PFSK-1 (cell line): ENCODE measurements around the gene SERINC3.

Experiments used
- FOXP2 ChIP-seq: optimal IDR thresholded peaks from 2 replicates; pipeline ENCODE3; 2011; ENCODE audit warnings: borderline replicate concordance, control low read depth, inconsistent platforms; ENCODE audit not compliant: insufficient read depth; ENCODE audit errors: extremely low read length, extremely low read depth
- POLR2AphosphoS5 ChIP-seq: IDR thresholded peaks from 2 replicates; pipeline ENCODE4 v1.6.1; 2012; ENCODE audit warnings: low read depth, mild to moderate bottlenecking, control low read depth, low read length, moderate library complexity
- SIN3A ChIP-seq: IDR thresholded peaks from 2 replicates; pipeline ENCODE4 v1.6.1; 2012; ENCODE audit warnings: mild to moderate bottlenecking, low read length, moderate library complexity, borderline replicate concordance; ENCODE audit not compliant: insufficient read depth
- TAF1 ChIP-seq: IDR thresholded peaks from 2 replicates; pipeline ENCODE4 v1.6.1; 2012; ENCODE audit warnings: low read length, control low read depth, borderline replicate concordance; ENCODE audit not compliant: insufficient read depth
- TF ChIP-seq, protein P1 (sequence below), 2 experiments: IDR thresholded peaks; 2 replicates each; pipeline versions ENCODE4 v1.6.1 to v1.8.0; 2011 to 2012; ENCODE audit warnings: low read depth in 2 of 2, low read length in 2 of 2, control low read depth in 1 of 2, inconsistent platforms in 1 of 2, mild to moderate bottlenecking in 1 of 2, moderate library complexity in 1 of 2; ENCODE audit not compliant: insufficient read depth in 1 of 2

Gene SERINC3

GRCh38 chr20:44494681-44495080 lies 27.2 kb downstream of the SERINC3 start:
- no peak for TF ChIP-seq POLR2AphosphoS5
- TF ChIP-seq, protein P1, sequence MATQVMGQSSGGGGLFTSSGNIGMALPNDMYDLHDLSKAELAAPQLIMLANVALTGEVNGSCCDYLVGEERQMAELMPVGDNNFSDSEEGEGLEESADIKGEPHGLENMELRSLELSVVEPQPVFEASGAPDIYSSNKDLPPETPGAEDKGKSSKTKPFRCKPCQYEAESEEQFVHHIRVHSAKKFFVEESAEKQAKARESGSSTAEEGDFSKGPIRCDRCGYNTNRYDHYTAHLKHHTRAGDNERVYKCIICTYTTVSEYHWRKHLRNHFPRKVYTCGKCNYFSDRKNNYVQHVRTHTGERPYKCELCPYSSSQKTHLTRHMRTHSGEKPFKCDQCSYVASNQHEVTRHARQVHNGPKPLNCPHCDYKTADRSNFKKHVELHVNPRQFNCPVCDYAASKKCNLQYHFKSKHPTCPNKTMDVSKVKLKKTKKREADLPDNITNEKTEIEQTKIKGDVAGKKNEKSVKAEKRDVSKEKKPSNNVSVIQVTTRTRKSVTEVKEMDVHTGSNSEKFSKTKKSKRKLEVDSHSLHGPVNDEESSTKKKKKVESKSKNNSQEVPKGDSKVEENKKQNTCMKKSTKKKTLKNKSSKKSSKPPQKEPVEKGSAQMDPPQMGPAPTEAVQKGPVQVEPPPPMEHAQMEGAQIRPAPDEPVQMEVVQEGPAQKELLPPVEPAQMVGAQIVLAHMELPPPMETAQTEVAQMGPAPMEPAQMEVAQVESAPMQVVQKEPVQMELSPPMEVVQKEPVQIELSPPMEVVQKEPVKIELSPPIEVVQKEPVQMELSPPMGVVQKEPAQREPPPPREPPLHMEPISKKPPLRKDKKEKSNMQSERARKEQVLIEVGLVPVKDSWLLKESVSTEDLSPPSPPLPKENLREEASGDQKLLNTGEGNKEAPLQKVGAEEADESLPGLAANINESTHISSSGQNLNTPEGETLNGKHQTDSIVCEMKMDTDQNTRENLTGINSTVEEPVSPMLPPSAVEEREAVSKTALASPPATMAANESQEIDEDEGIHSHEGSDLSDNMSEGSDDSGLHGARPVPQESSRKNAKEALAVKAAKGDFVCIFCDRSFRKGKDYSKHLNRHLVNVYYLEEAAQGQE (IDR thresholded peaks at IDR 0.05; ENCODE audit: insufficient read depth in 1 of 2, low read depth in 2 of 2, low read length in 2 of 2): no peak
- TF ChIP-seq FOXP2: no peak
- TF ChIP-seq SIN3A: no peak

DNA sequence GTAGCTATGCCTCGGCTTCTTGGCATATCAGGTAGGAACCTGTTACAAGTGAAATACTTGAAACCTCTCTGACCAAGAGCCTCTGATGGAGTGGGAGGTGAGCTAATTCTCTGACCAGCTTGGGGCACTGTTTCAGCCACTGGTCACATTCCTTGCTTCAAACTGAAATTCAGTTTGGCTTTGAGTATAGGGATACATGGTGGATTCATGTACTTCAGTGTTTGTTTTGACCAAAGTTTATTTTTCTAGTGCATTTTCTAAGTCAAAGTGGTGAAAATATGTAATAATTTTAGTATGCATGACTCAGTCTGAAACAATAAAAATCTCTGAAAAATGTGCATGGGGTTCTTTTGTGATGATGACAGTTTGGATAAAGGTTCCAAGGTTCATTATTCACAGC lies 27.6 kb downstream of the SERINC3 start:
- TF ChIP-seq, protein P1 (IDR thresholded peaks at IDR 0.05; ENCODE audit: insufficient read depth in 1 of 2, low read depth in 2 of 2, low read length in 2 of 2): no peak
- TF ChIP-seq SIN3A: no peak
- TF ChIP-seq TAF1: no peak
- no peak for TF ChIP-seq FOXP2
- no peak for TF ChIP-seq POLR2AphosphoS5

- no peak for TF ChIP-seq TAF1
- TF ChIP-seq POLR2AphosphoS5: no peak
- TF ChIP-seq SIN3A: no peak
- no peak for TF ChIP-seq FOXP2
- TF ChIP-seq, protein P1 (IDR thresholded peaks at IDR 0.05; ENCODE audit: insufficient read depth in 1 of 2, low read depth in 2 of 2, low read length in 2 of 2): no peak
These were observed 30.1 kb downstream of the SERINC3 start for GRCh38 chr20:44491635-44492395.

- TF ChIP-seq SIN3A (no peak), POLR2AphosphoS5 (no peak), FOXP2 (no peak), TAF1 (no peak)
- TF ChIP-seq, protein P1 (IDR thresholded peaks at IDR 0.05; ENCODE audit: insufficient read depth in 1 of 2, low read depth in 2 of 2, low read length in 2 of 2): no peak
These were observed 31.9 kb downstream of the SERINC3 start for GRCh38 chr20:44489931-44490330.

- no peak for TF ChIP-seq SIN3A
- TF ChIP-seq POLR2AphosphoS5: no peak
These were observed 32.6 kb downstream of the SERINC3 start for GRCh38 chr20:44489223-44489622.
